ENCODE data around the gene PRKAB1.
"Not testable (repeated sequence)": the region's sequence is repeated elsewhere in the genome, so short reads cannot be mapped to it uniquely, and the experiment has no call there.

PRKAB1 gene

GRCh38 chr12:119685375-119685774 is 17.4 kb downstream of the PRKAB1 start:
- no peak for ATAC-seq
- no peak for DNase-seq

GRCh38 chr12:119686355-119686754 is 18.4 kb downstream of the PRKAB1 start:
- no peak for ATAC-seq

GRCh38 chr12:119686776-119687175 is 18.8 kb downstream of the PRKAB1 start:
- no peak for DNase-seq
- no peak for ATAC-seq

More at GRCh38 chr12:119686355-119686754, 18.4 kb downstream of the PRKAB1 start:
- no peak for DNase-seq

- DNase-seq, result no peak
- no peak for ATAC-seq
Measured at GRCh38 chr12:119687406-119687805, 19.5 kb downstream of the PRKAB1 start.

- DNase-seq (no peak), ATAC-seq (no peak)
Measured at GRCh38 chr12:119687879-119688278, 19.9 kb downstream of the PRKAB1 start.

GRCh38 chr12:119689935-119690500 is 22.1 kb downstream of the PRKAB1 start:
- no peak for DNase-seq
- no peak for ATAC-seq

- ATAC-seq (no peak), DNase-seq (no peak)
Measured at GRCh38 chr12:119691202-119691810, 23.4 kb downstream of the PRKAB1 start.

- DNase-seq, result no peak
- ATAC-seq, result no peak
Measured at GRCh38 chr12:119692410-119692809, 24.5 kb downstream of the PRKAB1 start.

GRCh38 chr12:119692997-119693396 is 25.1 kb downstream of the PRKAB1 start:
- DNase-seq, result no peak

GRCh38 chr12:119693511-119693910 is 25.6 kb downstream of the PRKAB1 start:
- ATAC-seq, result no peak

More at GRCh38 chr12:119692997-119693396, 25.1 kb downstream of the PRKAB1 start:
- ATAC-seq, result no peak

GRCh38 chr12:119694111-119694510 is 26.2 kb downstream of the PRKAB1 start:
- DNase-seq (no peak), ATAC-seq (no peak)

More at GRCh38 chr12:119693511-119693910, 25.6 kb downstream of the PRKAB1 start:
- DNase-seq, result no peak

- no peak for DNase-seq
- no peak for ATAC-seq
Measured at GRCh38 chr12:119695034-119695433, 27.1 kb downstream of the PRKAB1 start.

- no peak for DNase-seq
- no peak for ATAC-seq
Measured at GRCh38 chr12:119696943-119697342, 29.0 kb downstream of the PRKAB1 start.

- DNase-seq, result no peak
- ATAC-seq, result no peak
Measured at GRCh38 chr12:119699199-119699760, 31.3 kb downstream of the PRKAB1 start.

- no peak for ATAC-seq
- DNase-seq, result no peak
Measured at GRCh38 chr12:119700078-119700477, 32.1 kb downstream of the PRKAB1 start.

- no peak for ATAC-seq
- DNase-seq, result no peak
Measured at GRCh38 chr12:119704065-119704747, 36.3 kb downstream of the PRKAB1 start.

- DNase-seq (no peak), ATAC-seq (no peak)
Measured at GRCh38 chr12:119705182-119705581, 37.2 kb downstream of the PRKAB1 start.

GRCh38 chr12:119706427-119706826 is 38.5 kb downstream of the PRKAB1 start:
- ATAC-seq, result not testable (repeated sequence)

GRCh38 chr12:119710374-119710964 is 42.5 kb downstream of the PRKAB1 start:
- ATAC-seq, result no peak
- no peak for DNase-seq

More at GRCh38 chr12:119706427-119706826, 38.5 kb downstream of the PRKAB1 start:
- DNase-seq, result not testable (repeated sequence)

GRCh38 chr12:119710965-119711551 is 43.1 kb downstream of the PRKAB1 start:
- DNase-seq, result no peak
- ATAC-seq, result no peak

GRCh38 chr12:119711693-119712092 is 43.8 kb downstream of the PRKAB1 start:
- ATAC-seq (no peak), DNase-seq (no peak)

- DNase-seq (no peak), ATAC-seq (no peak)
Measured at GRCh38 chr12:119712721-119713120, 44.8 kb downstream of the PRKAB1 start.
